Measurements from ENCODE around the gene DTD1. TPM values are rescaled to one million over a fixed set of nuclear protein-coding genes. Genes with fewer than 3 reads are reported as not detected.

The DTD1 gene
- total RNA-seq, 1 donor from 2014 or later = 38.1 TPM

GRCh38 chr20:18625907-18626655 is 38.2 kb downstream of the DTD1 start:
- FAIRE-seq = no peak
- H3K9ac ChIP-seq (ENCODE audit: low read length) = no peak overlapping the region
- H3K9me3 ChIP-seq (ENCODE audit: insufficient read depth, low read depth, low read length) = no peaks in the 10 kb centered on the region
- no peak overlapping the region for H3K27ac ChIP-seq (ENCODE audit: low read depth, low read length)
- no peak overlapping the region for H3K4me2 ChIP-seq (ENCODE audit: low read length)
- H3K36me3 Mint-ChIP-seq (ENCODE audit: low read depth, unreplicated experiment) = no peaks in the 10 kb centered on the region
- no peak overlapping the region for H3K4me3 ChIP-seq (ENCODE audit: insufficient read depth, low read depth, low read length)
- H3K36me3 ChIP-seq (ENCODE audit: insufficient read depth, low read length) = no peaks in the 10 kb centered on the region
- no peaks in the 10 kb centered on the region for H3K9me3 Mint-ChIP-seq (ENCODE audit: unreplicated experiment)
- TF ChIP-seq CTCF (IDR thresholded peaks at IDR 0.05; ENCODE audit: insufficient read depth, low read depth, low read length) (no peak), EZH2 (IDR thresholded peaks at IDR 0.05; ENCODE audit: insufficient read depth, low read length) (no peak)
- H3K79me2 ChIP-seq (ENCODE audit: insufficient read depth, low read length) = no peaks in the 10 kb centered on the region
- no peak overlapping the region for H2AFZ ChIP-seq (ENCODE audit: low read depth, low read length)
- no peak overlapping the region for H3K27ac Mint-ChIP-seq (ENCODE audit: unreplicated experiment)
- H3K4me3 Mint-ChIP-seq (ENCODE audit: unreplicated experiment) = no peak overlapping the region
- no peaks in the 10 kb centered on the region for H3K27me3 ChIP-seq (ENCODE audit: insufficient read depth, low read length)
- no peak for DNase-seq (ENCODE audit: low read depth)
- H3K27me3 Mint-ChIP-seq (ENCODE audit: low read depth, unreplicated experiment) = no peaks in the 10 kb centered on the region
- no peaks in the 10 kb centered on the region for H3K4me1 Mint-ChIP-seq (ENCODE audit: low read depth, unreplicated experiment)
- peaks cover 7% of the 10 kb centered on the region for H4K20me1 ChIP-seq (ENCODE audit: insufficient read depth, low read length)
- H3K4me1 ChIP-seq (ENCODE audit: insufficient read depth, low read length) = no peaks in the 10 kb centered on the region

- Histone ChIP-seq H2AFZ (ENCODE audit: low read depth, low read length) (no peak overlapping the region), H3K9me3 (ENCODE audit: insufficient read depth, low read depth, low read length) (no peaks in the 10 kb centered on the region), H3K36me3 (ENCODE audit: insufficient read depth, low read length) (no peaks in the 10 kb centered on the region), H3K27ac (ENCODE audit: low read depth, low read length) (no peak overlapping the region), H3K4me3 (ENCODE audit: insufficient read depth, low read depth, low read length) (no peak overlapping the region), H3K4me1 (ENCODE audit: insufficient read depth, low read length) (no peaks in the 10 kb centered on the region), H3K27me3 (ENCODE audit: insufficient read depth, low read length) (no peaks in the 10 kb centered on the region), H4K20me1 (ENCODE audit: insufficient read depth, low read length) (peaks cover 16% of the 10 kb centered on the region), H3K79me2 (ENCODE audit: insufficient read depth, low read length) (no peaks in the 10 kb centered on the region), H3K9ac (ENCODE audit: low read length) (no peak overlapping the region), H3K4me2 (ENCODE audit: low read length) (no peak overlapping the region)
- DNase-seq (ENCODE audit: low read depth) (no peak), FAIRE-seq (no peak)
- H3K4me1 Mint-ChIP-seq (ENCODE audit: low read depth, unreplicated experiment) = peaks cover 4% of the 10 kb centered on the region
- H3K9me3 Mint-ChIP-seq (ENCODE audit: unreplicated experiment) = no peaks in the 10 kb centered on the region
- H3K27ac Mint-ChIP-seq (ENCODE audit: unreplicated experiment) = no peak overlapping the region
- H3K4me3 Mint-ChIP-seq (ENCODE audit: unreplicated experiment) = no peak overlapping the region
- TF ChIP-seq EZH2 (IDR thresholded peaks at IDR 0.05; ENCODE audit: insufficient read depth, low read length) (no peak), CTCF (IDR thresholded peaks at IDR 0.05; ENCODE audit: insufficient read depth, low read depth, low read length) (peak; percentile 29)
- no peaks in the 10 kb centered on the region for H3K27me3 Mint-ChIP-seq (ENCODE audit: low read depth, unreplicated experiment)
- H3K36me3 Mint-ChIP-seq (ENCODE audit: low read depth, unreplicated experiment) = no peaks in the 10 kb centered on the region
Measured at GRCh38 chr20:18628330-18628920, 40.6 kb downstream of the DTD1 start.

Data from astrocyte (in vitro differentiated cells and primary cell).